Endometrial microvascular endothelial cells (primary cell): ENCODE measurements around the gene MAJIN. TPM values are rescaled to one million over a fixed set of nuclear protein-coding genes. Genes with fewer than 3 reads are reported as not detected.
"Not testable (repeated sequence)": the region's sequence is repeated elsewhere in the genome, so short reads cannot be mapped to it uniquely, and the experiment has no call there.

Experiments used
- in situ Hi-C: cut with HindIII; loops from 2 replicates; pipeline ENCODE4 v1.10.0; 2017; ENCODE audit warnings: low sequenced_read_pairs, low pct_unique_long_range_greater_than_20kb; ENCODE audit errors: inconsistent ontology term
- total RNA-seq: library from RNA; depleted of rRNA; stranded (reverse); fragments of >200 nt; gene quantifications from one replicate; pipeline ENCODE4 v1.2.3, GENCODE V29; 2015; ENCODE audit errors: inconsistent ontology term

The MAJIN gene, protein sequence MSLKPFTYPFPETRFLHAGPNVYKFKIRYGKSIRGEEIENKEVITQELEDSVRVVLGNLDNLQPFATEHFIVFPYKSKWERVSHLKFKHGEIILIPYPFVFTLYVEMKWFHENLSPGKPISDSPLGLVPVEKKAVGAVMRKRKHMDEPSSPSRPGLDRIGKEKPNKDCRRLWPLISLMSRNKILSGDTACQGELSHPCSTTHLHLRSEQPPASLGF
- not detected for total RNA-seq

DNA sequence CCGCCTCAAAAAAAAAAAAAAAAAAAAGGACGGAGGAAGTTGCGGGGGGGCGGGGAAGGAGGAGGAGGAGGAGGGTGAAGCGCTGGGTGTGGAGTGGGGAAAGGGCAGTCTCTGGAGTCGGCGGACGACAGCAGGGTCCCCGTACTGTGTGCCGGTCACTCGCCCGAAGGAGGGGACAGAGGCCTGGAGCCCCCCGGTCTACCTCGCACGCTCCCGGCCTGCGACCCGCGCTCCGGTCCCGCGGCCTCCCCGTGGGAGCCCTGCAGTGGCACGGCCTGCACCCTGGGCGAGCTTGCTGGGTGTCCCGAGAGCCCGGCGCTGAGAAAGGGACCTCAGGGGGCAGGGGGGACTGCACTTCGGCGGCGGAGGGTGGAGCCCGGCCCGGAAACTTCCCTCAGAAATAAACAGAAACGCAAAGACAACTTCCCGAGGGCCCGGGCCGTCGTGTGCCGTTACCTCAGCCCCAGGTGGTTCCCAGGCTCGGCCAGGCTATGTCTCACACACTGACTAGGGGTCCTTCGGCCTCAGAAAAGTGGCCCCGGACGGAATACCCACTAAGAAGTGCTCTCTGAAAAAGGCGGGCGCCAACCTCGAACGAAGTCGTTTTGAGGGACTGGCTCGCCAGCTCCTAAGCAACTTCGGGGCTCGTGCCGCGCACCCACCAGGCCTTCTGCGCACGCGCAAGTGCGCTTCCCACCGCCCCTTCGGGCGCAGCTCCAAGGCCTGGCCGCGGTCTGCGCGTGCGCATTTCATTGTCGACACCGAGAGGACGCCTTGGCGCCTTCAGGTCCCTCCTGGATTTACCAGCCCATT, at the start of gene MAJIN:
Gene MAJIN (minus strand): TSS at position 688 of the 813 bp plus-strand sequence. CDS start 12,703 bp downstream, outside the sequence.
- in situ Hi-C loops: no loop called here

DNA sequence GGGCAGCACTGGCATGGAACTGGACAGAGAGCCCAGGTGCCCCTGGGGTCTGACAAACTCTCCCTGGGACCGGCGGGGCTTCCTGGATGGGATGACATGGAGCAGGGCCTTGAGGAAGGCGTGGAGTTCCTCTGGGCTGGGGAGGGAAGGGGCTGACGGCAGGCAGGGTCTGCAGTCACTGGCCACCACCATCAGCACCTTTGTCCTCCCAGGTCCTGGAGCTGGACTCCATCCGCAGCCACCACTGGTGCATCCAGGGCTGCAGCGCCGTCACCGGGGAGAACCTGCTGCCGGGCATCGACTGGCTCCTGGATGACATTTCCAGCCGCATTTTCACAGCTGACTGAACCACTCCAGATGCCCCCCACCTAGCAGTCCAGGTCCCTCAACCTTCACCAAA, 49.6 kb upstream of the MAJIN start:
- in situ Hi-C loops: no loop called here

DNA sequence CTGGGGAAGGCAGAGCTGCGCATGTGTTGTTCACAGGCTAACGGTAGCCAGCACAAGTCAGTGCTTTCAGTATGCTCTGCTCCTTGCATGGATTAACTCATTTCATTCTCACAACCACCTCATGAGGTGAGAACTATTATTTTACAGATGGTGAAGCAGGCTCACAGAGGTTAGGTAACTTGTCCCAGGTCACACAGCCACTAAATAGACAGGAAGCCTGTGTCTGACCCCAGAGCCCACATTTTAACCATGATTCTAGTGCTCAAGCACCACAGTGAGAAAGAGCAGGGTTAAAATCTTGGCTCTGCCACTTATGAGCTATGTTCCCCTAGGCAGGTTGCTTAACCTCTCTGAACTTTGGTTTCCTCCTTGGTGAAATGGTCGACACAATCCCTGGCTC, 49.1 kb upstream of the MAJIN start:
- in situ Hi-C loops: no loop called here

DNA sequence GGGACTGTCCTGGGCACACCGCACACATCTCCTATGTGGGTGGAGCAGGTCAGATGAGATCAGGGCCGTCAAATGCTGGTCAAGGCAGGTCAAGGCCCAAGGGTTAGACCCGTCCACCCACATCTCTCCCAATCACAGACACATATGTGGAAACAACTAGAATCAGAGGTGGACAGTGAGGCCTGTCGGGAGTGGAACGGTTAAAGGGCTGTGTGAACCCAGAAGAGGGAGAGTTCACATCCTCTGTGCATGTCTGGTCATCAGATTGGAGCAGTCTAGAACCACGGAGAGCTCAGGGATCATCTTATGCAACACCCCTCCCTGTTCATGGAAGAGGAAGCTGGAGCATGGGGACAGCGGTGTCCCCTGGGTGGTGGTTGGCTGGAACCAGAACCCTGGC, 47.9 kb upstream of the MAJIN start:
- in situ Hi-C loops: no loop called here

DNA sequence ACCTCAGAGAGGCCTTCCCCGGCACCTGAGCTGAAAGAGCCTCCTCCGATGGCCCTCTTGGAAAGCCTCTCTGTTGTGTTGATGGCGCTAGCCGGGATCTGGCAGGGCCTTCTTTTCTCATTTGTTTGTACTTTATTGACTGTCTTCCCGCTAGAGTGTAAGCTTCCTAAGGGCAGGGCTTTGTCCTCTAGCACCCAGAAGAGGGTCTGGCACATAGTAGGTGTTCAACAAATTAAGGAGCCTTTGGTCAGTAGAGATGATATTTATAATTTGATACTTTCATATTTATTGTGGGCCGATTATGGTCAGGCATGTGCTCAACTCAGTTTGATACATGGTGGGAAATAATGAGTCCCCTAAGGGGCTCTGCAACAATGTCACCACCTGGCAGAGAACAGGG, 46.0 kb upstream of the MAJIN start:
- in situ Hi-C loops: no loop called here

DNA sequence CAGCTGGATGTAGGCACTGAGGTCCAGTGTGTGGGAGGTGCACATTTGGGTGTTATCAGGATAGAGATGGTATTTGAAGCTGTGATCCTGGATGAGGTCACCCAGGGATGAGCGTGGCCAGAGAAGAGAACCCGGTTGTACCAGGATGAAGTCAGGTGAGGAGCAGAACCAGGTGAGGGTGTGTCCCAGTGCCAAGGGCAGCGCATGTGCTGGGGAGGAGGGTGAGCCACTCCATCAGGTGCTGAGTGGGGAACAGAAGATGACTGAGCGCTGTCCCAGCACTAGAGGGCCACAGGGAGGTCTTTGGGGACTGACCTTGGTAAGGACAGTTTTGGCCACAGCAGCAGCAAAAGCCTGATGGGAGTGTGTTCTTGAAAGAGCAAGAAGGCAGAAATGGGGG, 44.8 kb upstream of the MAJIN start:
- in situ Hi-C loops: no loop called here

DNA sequence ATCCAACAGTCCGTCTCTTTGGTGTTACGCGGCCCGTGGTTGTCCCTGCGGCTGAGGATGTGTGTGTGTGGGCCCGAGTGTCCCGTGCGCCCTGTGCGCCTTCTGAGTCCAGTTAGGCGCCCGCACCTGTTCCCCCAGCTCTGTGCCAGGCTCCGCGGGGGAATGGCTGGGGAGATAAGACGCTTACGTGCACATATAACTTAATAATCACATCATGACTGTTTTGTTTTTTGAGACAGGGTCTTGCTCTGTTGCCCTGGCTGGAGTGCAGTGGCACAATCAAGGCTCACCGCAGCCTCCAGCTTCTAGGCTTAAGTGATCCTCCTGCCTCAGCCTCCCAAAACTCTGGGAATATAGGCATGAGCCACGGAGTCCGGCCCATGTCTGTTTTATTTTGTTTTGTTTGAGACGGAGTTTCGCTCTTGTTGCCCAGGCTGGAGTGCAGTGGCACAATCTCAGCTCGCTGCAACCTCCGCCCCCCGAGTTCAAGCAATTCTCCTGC, 42.9 kb upstream of the MAJIN start:
- in situ Hi-C loops: no loop called here

DNA sequence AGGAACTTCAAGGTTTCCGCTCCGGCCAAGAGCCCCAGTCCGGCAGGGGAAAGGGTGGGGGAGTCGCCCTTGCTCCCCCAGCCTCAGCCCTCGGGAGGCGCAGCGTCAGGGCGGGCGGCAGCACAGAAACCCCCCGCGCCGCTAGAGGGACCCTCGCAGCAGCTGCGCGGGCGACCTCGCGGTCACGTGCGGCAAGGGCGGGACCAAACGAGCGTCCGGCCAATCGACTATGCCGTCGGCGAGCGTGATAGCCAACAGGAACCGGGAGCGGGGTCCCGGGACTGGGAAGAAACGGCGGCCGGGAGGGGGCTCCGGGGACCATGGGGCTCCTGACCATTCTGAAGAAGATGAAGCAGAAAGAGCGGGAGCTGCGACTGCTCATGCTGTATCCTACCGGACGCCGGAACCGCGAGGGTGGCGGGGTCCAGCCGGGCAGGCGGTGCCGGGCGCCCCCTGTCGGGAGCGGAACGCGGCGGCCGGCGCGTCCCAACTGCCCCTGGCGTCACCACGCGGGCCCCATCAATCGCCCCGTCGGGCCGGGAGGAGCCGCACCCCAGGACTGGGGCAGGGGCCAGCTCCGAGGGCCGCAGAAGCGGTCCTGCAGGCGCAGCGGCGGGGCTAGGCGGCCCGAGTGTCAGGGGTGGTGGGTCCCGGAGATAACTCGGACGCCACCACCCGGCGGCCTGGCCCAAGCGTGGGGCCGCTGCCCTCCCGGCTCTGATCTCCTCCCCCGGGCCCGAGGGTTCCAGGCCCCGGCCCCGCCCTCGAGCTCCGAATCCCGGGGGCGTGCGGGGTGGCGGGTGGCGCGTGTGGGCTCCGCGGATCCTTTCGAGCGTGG, 42.2 kb upstream of the MAJIN start, which contains the start of gene ARL2:
Gene ARL2 (plus strand): TSS at position 273 of the 838 bp plus-strand sequence. CDS start 48 bp downstream, at position 321.
- in situ Hi-C loops: no loop called here

DNA sequence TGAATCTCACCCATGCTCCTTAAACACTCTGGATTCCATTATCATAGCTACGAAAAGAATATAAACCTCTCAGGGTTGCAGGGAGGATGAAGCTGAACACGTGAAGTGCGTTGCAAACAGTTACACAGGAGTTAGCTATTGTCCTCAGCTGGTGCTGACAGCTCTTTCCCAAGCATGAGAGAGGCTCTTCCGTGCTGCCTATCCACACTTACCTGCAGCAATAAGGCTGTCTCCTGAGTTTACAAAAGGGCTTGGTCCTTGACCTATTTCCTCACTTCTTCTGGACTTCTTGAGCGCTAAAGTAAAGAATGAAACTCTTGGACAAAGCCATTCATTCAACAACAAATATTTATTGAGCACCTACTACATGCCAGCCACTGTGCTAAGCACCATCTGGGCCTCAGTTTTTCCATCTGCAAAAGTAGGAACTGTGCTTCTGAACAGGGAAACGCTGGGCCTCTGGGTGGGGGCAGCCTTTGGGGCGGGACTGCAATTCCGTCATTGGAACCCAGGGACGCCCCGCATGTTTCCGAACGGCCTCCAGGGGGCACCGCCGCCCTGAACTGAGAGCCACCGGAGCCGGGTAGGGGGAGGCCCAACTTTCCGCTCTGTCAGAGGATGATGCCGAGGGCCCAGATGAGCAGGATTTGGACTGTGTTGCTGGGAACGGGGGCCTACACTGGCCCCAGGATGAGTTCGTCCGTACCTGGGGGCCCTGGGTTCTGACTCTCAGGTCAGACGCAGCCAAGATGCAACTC, 41.4 kb upstream of the MAJIN start:
- in situ Hi-C loops: no loop called here

DNA sequence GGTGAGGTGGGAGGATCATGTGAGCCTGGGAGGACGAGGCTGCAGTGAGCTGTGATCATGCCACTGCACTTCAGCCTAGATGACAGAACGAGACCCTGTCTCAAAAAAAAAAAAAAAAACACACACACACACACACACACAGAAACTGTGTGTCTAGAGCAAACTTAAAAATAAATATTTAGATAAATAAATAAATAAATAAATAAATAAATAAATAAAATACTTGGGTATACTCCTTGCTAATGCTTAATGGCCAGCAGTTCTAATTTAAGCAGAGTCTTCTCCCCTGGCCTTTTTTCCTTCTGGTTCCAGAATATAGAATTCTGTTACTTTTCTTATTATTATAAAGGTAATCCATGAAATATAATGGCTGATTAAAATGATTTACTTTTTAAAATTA, 37.0 kb upstream of the MAJIN start:
- in situ Hi-C loops: no loop called here

DNA sequence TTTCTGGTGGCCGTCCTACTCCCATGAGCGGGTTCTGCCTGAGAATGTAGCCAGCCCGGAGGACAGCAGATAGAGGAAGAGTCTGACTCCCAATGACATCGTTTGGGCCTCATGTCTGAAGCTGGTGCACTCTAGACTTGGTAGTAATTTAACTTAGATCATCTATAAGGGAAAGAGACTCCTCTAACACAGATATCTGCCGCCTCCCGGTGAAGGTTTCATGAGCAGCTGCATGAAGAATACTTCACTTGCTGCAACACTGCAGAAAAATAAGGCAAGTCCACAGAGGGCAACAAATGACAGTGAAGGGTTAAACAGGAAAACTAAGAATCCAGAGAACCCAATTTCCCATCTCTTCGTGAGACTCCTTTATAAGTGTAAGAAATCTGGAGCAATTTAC, 36.1 kb upstream of the MAJIN start:
- in situ Hi-C loops: no loop called here

DNA sequence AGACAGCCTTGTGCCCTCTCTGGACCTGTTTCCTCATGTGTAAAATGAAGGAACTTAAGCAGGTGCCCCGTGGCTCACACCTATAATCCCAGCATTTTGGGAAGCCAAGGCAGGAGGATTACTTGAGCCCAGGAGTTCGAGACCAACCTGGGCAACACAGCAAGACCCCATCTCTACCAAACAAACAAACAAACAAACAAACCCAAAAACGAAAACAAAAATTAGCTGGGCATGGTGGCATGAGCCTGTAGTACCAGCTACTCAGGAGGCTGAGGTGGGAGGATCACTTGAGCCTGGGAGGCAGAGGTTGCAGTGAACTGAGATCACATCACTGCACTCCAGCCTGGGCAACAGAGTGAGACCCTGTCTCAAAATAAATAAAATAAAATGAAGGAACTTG, 32.1 kb upstream of the MAJIN start:
- in situ Hi-C loops: not testable (repeated sequence)

DNA sequence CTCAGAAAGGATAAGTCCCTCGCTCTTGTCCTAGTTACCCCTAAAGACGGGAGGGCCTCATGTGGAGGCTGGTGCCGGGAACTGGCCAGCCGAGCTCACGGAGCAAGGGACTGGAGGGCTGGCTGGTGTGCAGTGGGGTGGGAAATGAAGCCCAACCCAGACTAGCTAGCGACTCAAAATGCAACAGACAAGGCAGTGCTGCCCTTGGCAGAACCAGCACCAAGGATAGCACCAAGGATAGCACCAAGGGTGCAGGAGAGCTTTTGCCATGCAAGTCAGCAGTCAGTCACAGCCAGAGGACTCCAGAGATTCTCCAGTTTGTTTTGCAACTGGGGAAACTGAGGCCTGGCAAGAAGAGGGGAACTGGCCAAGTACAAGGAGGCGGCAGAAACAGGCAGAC, 31.4 kb upstream of the MAJIN start:
- in situ Hi-C loops: no loop called here

DNA sequence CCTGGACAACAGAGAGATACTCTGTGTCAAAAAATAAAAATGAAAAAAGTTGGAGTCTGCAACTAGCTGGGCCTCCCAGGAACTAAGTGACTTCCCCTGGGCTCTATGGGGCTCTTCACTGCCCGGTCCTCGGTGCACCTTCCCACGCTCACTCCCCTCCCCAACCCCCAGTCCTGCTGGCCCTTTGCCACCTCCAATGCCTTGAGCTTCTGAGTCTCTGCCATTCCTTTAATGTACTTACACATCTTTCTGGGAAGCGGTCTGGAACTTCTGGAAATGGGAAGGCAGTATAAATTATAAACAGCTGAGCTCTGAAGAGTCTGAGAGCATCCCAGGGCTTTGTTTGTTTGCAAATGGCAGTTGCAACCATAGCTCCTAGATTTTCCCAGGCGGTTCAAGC, 30.8 kb upstream of the MAJIN start:
- in situ Hi-C loops: no loop called here

DNA sequence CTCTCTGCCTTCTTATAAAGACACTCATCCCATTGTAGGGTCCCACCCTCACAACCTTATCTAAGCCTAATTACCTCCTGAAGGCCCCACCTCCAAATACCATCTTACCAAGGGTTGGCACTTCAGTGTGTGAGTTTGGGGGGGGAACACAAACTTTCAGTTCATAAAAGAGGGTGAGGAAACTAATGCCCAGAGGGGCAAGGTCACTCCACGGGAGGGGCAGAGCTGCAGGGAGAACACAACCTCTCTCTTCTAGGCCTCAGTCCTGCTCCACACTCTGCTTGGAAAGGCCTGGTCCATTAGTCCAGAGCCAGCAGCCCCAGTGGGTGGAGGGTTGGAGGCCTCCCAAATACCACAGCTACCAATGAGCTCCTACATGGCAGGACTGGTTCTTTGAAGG, 27.6 kb upstream of the MAJIN start:
- in situ Hi-C loops: no loop called here

DNA sequence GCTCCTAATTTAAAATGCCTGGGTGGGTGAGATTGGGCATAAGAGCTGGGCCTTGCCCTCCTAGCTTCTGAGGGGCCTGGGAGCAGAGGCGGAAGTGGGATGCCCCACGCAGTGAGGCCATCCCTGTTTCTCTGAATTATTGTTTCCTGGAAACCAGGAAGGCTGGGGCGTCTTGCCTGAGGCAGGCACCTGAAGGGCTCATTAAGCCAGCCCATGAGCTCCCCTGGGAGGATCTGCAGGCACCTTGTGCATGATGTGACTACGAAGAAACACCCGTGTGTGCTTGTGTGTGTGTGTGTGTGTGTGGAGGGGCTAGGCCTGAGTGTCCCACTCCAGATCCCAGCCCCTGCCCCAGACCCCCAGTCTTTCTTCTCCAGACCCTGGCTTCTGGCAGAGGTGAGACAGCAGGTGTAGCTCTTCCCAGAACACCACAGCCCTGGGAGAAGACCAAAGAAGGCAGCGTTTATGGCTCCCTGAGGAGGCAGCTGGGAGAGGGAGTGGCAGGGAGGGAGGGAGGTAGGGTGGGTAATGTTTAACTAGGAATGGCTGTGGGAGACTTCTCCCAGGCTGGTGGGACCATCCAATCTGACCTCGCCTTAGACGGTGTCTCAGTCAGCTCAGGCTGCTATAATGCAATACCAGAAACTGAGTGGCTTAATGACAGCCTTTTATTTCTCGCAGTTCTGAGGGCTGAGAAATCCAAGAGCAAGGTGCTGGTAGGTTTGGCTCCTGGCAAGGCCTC, 27.0 kb upstream of the MAJIN start:
- in situ Hi-C loops: no loop called here

DNA sequence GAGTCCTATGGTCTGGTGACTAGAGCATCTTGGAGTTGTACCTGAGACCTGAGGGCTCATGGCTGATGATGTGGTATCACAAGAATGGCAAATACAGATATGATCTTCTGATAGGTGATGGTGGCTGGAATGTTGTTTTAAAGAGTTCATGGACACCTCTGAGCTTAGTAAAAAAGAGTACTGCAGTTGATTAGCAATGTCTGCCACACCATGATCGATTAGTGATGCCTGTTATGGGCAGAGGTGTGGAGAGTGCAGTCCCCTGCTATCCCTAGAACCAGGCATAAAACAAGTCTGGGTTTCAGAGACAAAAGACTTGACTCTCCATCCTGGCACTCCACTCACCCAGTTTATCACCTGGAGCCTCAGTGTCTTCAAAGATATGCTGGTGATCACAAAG, 26.2 kb upstream of the MAJIN start:
- in situ Hi-C loops: no loop called here

DNA sequence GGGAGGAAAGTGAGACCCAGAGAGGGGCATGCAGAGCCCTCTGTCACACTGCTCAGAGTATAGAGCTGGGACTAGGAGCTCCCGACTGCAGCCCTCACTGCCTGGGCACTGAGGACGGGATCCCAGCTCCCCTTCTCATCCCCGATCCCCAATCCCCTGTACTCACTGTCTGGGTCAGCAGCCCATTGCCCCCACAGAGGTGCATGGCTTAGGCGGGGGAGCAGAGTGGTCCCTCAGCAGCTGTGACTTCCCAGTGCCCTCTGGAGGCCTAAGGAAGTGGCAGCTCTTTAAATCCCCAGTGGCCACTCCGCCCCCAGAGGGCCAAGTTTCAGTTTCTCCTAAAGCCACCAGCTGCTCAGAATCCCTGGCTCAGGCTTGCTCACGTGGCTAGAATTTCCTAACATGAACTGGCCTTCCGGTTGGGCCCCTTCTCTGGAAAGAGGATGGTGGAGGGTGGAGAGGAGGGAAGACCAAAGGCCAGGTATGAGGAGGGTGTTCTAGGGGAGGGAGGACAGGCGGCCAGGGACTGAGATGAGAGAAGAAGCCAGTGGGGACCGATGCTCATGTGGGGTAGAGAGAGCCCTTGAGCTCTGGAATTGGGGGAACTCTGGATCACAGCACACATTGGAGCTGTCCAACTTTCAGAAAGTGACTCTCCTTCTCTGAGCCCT, 24.9 kb upstream of the MAJIN start, which contains the start of gene BATF2:
Gene BATF2 (minus strand): TSS at position 262 of the 671 bp plus-strand sequence. CDS start 57 bp downstream, at position 205.
- in situ Hi-C loops: no loop called here
